Endothelial cell (in vitro differentiated cells): ENCODE data around the gene C4BPA. TPM values are rescaled to one million over a fixed set of nuclear protein-coding genes. Genes with fewer than 3 reads are reported as not detected.

Experiments used
- DNase-seq: peaks from one replicate; pipeline ENCODE4 v3.0.0; 2021; ENCODE audit warnings: low spot score
- H3K27ac Mint-ChIP-seq: one replicate; pipeline ENCODE4 v1.8.0; 2021; ENCODE audit warnings: mixed read lengths, inconsistent platforms; ENCODE audit not compliant: unreplicated experiment
- H3K27me3 Mint-ChIP-seq: one replicate; pipeline ENCODE4 v1.8.0; 2021; ENCODE audit warnings: mild to moderate bottlenecking, moderate library complexity, mixed read lengths, inconsistent platforms; ENCODE audit not compliant: unreplicated experiment
- H3K36me3 Mint-ChIP-seq: one replicate; pipeline ENCODE4 v1.8.0; 2021; ENCODE audit warnings: mild to moderate bottlenecking, low read depth, mixed read lengths, inconsistent platforms; ENCODE audit not compliant: unreplicated experiment
- H3K4me1 Mint-ChIP-seq: one replicate; pipeline ENCODE4 v1.8.0; 2021; ENCODE audit warnings: mild to moderate bottlenecking, mixed read lengths, inconsistent platforms; ENCODE audit not compliant: unreplicated experiment
- H3K4me3 Mint-ChIP-seq: one replicate; pipeline ENCODE4 v1.8.0; 2021; ENCODE audit warnings: mild to moderate bottlenecking, mixed read lengths, inconsistent platforms; ENCODE audit not compliant: unreplicated experiment
- H3K9me3 Mint-ChIP-seq: one replicate; pipeline ENCODE4 v1.8.0; 2021; ENCODE audit warnings: mixed read lengths, inconsistent platforms; ENCODE audit not compliant: unreplicated experiment
- CTCF ChIP-seq: fragments of 200-600 bp; sonication (generic); IDR thresholded peaks from one replicate; pipeline ENCODE4 v1.5.0; 2021; ENCODE audit warnings: antibody characterized with exemption; ENCODE audit not compliant: unreplicated experiment
- total RNA-seq: library from RNA; stranded (reverse); fragmentation: NEBNext Ultra II Directional; extraction: Animal tissue kit (Norgen Biotek cat#: 25700); gene quantifications from one replicate; pipeline ENCODE4 v1.2.1, GENCODE V29; 2021; ENCODE audit not compliant: unreplicated experiment

C4BPA gene
- total RNA-seq, 1 donor from 2014 or later = not detected

DNA sequence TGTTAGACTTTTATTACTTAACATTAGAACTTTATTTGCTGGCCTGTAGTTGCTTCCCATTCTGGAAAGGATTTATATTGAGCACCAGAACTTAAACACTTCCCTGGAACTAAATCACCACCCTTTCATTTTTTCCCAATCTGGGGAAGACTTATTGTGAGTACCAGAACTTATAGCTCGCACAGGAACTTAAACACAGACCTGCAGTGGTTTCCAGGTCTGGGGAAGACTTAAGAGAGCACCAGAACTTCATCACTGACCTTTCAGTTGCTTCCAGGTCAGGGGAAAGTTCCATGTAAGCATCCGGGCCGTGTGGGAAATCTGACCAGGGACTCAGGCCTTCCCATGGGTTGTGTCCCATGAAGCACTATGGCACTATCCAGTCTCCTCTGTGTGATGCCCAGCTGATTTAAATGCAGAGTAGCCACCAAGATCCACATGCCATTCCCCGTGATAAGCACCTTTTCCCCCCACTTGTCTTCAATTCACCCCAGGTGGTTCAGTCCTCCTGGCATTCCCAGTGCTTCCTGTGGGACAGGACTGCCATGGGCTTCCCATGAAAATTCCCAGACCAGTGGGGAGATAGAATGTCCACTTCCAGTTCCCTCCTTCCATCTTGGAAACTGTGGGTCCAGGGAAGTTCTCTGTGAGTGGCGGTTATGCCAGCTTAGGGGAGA is 48.9 kb downstream of the C4BPA start:
- no peak overlapping the region for H3K4me3 Mint-ChIP-seq

DNA sequence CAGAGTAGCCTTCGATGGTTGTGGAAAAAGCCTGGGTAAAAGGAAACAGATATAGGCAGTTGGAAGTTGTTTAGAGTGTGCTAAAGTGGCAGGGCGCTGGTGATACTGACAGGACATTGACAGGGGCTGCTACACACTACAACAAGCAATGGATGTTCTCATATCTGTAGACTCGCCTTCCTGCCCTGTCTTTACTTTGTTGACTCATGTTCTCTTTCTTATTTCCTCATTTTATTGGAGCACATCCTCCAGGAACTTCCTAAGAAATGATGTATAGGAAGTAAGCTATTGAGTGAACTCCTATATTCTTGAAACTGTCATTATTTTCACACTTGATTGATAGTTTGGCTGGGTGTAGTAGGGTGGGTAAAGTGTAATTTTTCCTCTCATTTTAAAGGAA is 51.0 kb downstream of the C4BPA start:
- Mint-ChIP-seq H3K4me1 (peaks cover 11% of the 10 kb centered on the region), H3K27ac (peak overlapping the region; percentile 28), H3K36me3 (no peaks in the 10 kb centered on the region), H3K27me3 (peaks cover 3% of the 10 kb centered on the region), H3K4me3 (no peak overlapping the region), H3K9me3 (peaks cover 6% of the 10 kb centered on the region)
- no peak for DNase-seq
- no peak for TF ChIP-seq CTCF

More for the DNA sequence above, 48.9 kb downstream of the C4BPA start:
- no peak for TF ChIP-seq CTCF
- H3K4me1 Mint-ChIP-seq = peaks cover 11% of the 10 kb centered on the region
- H3K27ac Mint-ChIP-seq = no peak overlapping the region
- no peak for DNase-seq
- H3K36me3 Mint-ChIP-seq = no peaks in the 10 kb centered on the region
- H3K27me3 Mint-ChIP-seq = peaks cover 3% of the 10 kb centered on the region
- H3K9me3 Mint-ChIP-seq = peaks cover 6% of the 10 kb centered on the region

DNA sequence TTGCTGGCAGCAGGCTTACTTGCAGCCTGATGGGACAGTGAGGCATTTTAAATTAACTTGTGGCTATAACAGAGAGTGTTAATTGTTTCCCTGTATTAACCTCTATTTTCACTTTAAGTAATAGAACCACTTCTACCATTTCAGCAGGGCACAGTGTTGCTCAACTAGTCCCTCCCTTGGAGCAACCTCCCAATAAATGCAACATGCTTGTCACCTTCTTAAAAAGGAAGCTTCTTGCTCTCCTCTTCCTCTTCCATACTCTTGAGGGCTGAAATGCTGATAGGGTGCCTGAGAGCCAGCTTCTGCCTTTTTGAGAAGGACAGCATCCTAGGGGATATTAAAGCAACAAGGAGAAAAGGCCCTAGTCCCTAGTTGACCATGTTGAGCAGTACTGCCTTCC is 52.1 kb downstream of the C4BPA start:
- no peak for TF ChIP-seq CTCF
- Mint-ChIP-seq H3K27me3 (peaks cover 2% of the 10 kb centered on the region), H3K36me3 (no peaks in the 10 kb centered on the region), H3K27ac (no peak overlapping the region), H3K4me1 (peaks cover 11% of the 10 kb centered on the region), H3K9me3 (peaks cover 6% of the 10 kb centered on the region), H3K4me3 (no peak overlapping the region)
- no peak for DNase-seq

GRCh38 chr1:207156826-207157225 is 52.8 kb downstream of the C4BPA start:
- H3K27ac Mint-ChIP-seq = no peak overlapping the region
- no peaks in the 10 kb centered on the region for H3K9me3 Mint-ChIP-seq
- no peak for DNase-seq
- H3K4me1 Mint-ChIP-seq = peaks cover 11% of the 10 kb centered on the region
- TF ChIP-seq CTCF = no peak
- H3K27me3 Mint-ChIP-seq = no peaks in the 10 kb centered on the region
- no peak overlapping the region for H3K4me3 Mint-ChIP-seq
- no peaks in the 10 kb centered on the region for H3K36me3 Mint-ChIP-seq

GRCh38 chr1:207164086-207164485 is 60.1 kb downstream of the C4BPA start:
- no peak for DNase-seq
- no peak for TF ChIP-seq CTCF
- Mint-ChIP-seq H3K4me3 (no peak overlapping the region), H3K36me3 (no peaks in the 10 kb centered on the region), H3K4me1 (no peaks in the 10 kb centered on the region), H3K27me3 (no peaks in the 10 kb centered on the region), H3K27ac (no peak overlapping the region), H3K9me3 (no peaks in the 10 kb centered on the region)
